HepG2 (cell line): ENCODE results near the gene CADM3. TPM values are rescaled to one million over a fixed set of nuclear protein-coding genes. Genes with fewer than 3 reads are reported as not detected.

Experiments
- ATAC-seq: fragments of 200-7000 bp; cut with Tn5 transposase; 3 replicates; pipeline ENCODE4 v1.9.1; 2020; ENCODE audit warnings: mild to moderate bottlenecking, moderate library complexity
- Bru-seq: library from RNA; stranded (reverse); fragments of 400-500 nt; gene quantifications from one replicate; lab custom pipeline; 2021; lab: Mats Ljungman, UMichigan
- BruChase-seq, 2 experiments: library from RNA; stranded (reverse); fragments of 400-500 nt; gene quantifications; one replicate each; lab custom pipeline; 2021; lab: Mats Ljungman, UMichigan
- BruUV-seq: library from RNA; stranded (reverse); fragments of 400-500 nt; replicated peaks from 2 replicates; lab custom pipeline; 2021; lab: Mats Ljungman, UMichigan
- CTCF ChIA-PET: fragments of 300-600 bp; formaldehyde crosslinking; extraction: SDS; loops from one replicate; lab custom pipeline; 2021; ENCODE audit warnings: low total read pairs, inconsistent platforms, low intra/inter-chr PET ratio; lab: Yijun Ruan, JAX
- POLR2A ChIA-PET: fragments of 350-600 bp; sonication (Branson Sonifier 250); formaldehyde crosslinking; loops from one replicate; lab custom pipeline; 2020; ENCODE audit warnings: antibody characterized with exemption, inconsistent platforms; lab: Yijun Ruan, JAX
- DNase-seq: peaks from one replicate; pipeline ENCODE4 v3.0.0-alpha.2; 2015; ENCODE audit warnings: low spot score
- FAIRE-seq: peaks from 3 replicates; lab custom pipeline; 2011; peaks lifted over from hg19 to GRCh38; lab: Jason Lieb, UNC
- H2AFZ ChIP-seq: one replicate; pipeline ENCODE4 v1.6.1; 2011; ENCODE audit warnings: low read length, inconsistent platforms
- H3K27ac ChIP-seq: fragments of 300-600 bp; 3 replicates; pipeline ENCODE4 v1.8.0; 2011; ENCODE audit warnings: mixed run types, mild to moderate bottlenecking, mixed read lengths, low read length, inconsistent platforms; ENCODE audit not compliant: insufficient read depth; ENCODE audit errors: extremely low read length
- H3K27me3 ChIP-seq, 2 experiments: fragments of 200-600 bp in 1 of 2; 2 replicates in 1 of 2; 3 replicates in 1 of 2; pipeline versions ENCODE4 v1.6.0 to v1.8.0; 2011; ENCODE audit warnings: low read length in 2 of 2, mild to moderate bottlenecking in 2 of 2, moderate library complexity in 2 of 2, inconsistent platforms in 1 of 2; ENCODE audit not compliant: insufficient read depth in 2 of 2, control insufficient read depth in 1 of 2
- H3K36me3 ChIP-seq, 2 experiments: fragments of 200-600 bp in 1 of 2; replicated peaks in 1 of 2; 2 replicates in 1 of 2; 3 replicates in 1 of 2; pipeline versions ENCODE4 v1.5.1 to v1.8.0; 2011; ENCODE audit warnings: low read length in 2 of 2, inconsistent platforms in 1 of 2; ENCODE audit not compliant: insufficient read depth in 2 of 2, control insufficient read depth in 1 of 2
- H3K4me1 ChIP-seq: 2 replicates; pipeline ENCODE4 v1.5.1; 2012; ENCODE audit warnings: low read length, inconsistent platforms; ENCODE audit not compliant: insufficient read depth
- H3K4me2 ChIP-seq: 2 replicates; pipeline ENCODE4 v1.6.0; 2011; ENCODE audit warnings: low read depth, low read length, inconsistent platforms
- H3K4me3 ChIP-seq, 3 experiments: fragments of 200-600 bp in 1 of 3; sonication (generic), shearing (Covaris generic) in 1 of 3; replicated peaks in 1 of 3; 2 replicates each; pipeline ENCODE4 v1.5.1; 2011 to 2016; ENCODE audit warnings: low read length in 3 of 3, inconsistent platforms in 2 of 3, low read depth in 2 of 3, mild to moderate bottlenecking in 2 of 3, control low read depth in 1 of 3, mixed read lengths in 1 of 3; ENCODE audit not compliant: insufficient read depth in 1 of 3
- H3K79me2 ChIP-seq: one replicate; pipeline ENCODE4 v1.6.1; 2011; ENCODE audit warnings: low read length, inconsistent platforms; ENCODE audit not compliant: insufficient read depth
- H3K9ac ChIP-seq: 2 replicates; pipeline ENCODE4 v1.6.0; 2011; ENCODE audit warnings: mild to moderate bottlenecking, low read depth, low read length, inconsistent platforms; ENCODE audit not compliant: insufficient read depth
- H3K9me3 ChIP-seq: 2 replicates; pipeline ENCODE4 v1.5.1; 2012; ENCODE audit warnings: mild to moderate bottlenecking, low read length
- H4K20me1 ChIP-seq: 2 replicates; pipeline ENCODE4 v1.6.0; 2011; ENCODE audit warnings: inconsistent platforms, mild to moderate bottlenecking, low read length, moderate library complexity; ENCODE audit not compliant: insufficient read depth
- AGO2 ChIP-seq: fragments of 200-400 bp; formaldehyde crosslinking; optimal IDR thresholded peaks from 2 replicates; pipeline ENCODE3; 2017; ENCODE audit warnings: mild to moderate bottlenecking, low read depth, low read length, moderate library complexity
- CREM ChIP-seq, 2 experiments: sonication (generic) in 1 of 2; formaldehyde crosslinking in 1 of 2; IDR thresholded peaks; 2 replicates each; pipeline versions ENCODE4 v1.4.0 to v1.6.1; 2016 to 2020; ENCODE audit warnings: antibody characterized with exemption in 1 of 2, mild to moderate bottlenecking in 1 of 2, missing genetic modification reagents in 1 of 2
- FLYWCH1 ChIP-seq: sonication (generic); formaldehyde crosslinking; IDR thresholded peaks from 2 replicates; pipeline ENCODE4 v1.8.1; 2023; ENCODE audit warnings: mild to moderate bottlenecking, missing genetic modification reagents
- KAT7 ChIP-seq: IDR thresholded peaks from 2 replicates; pipeline ENCODE4 v1.6.1; 2018; ENCODE audit warnings: borderline replicate concordance, missing compliant biosample characterization
- KDM2A ChIP-seq: sonication (generic); formaldehyde crosslinking; IDR thresholded peaks from 2 replicates; pipeline ENCODE4 v1.4.0; 2020; ENCODE audit warnings: low read depth, missing genetic modification reagents, borderline replicate concordance
- NFE2L2 ChIP-seq: fragments of 150-350 bp; IDR thresholded peaks from 2 replicates; pipeline ENCODE4 v1.6.1; 2014; ENCODE audit warnings: low read length
- POLR2AphosphoS5 ChIP-seq: IDR thresholded peaks from 2 replicates; pipeline ENCODE4 v1.6.1; 2012; ENCODE audit warnings: low read depth, low read length
- RARG ChIP-seq: sonication (generic); formaldehyde crosslinking; IDR thresholded peaks from 2 replicates; pipeline ENCODE4 v1.4.0; 2020; ENCODE audit warnings: low read depth, mild to moderate bottlenecking, missing genetic modification reagents
- SMAD9 ChIP-seq: sonication (generic); formaldehyde crosslinking; IDR thresholded peaks from 2 replicates; pipeline ENCODE4 v1.5.1; 2020; ENCODE audit warnings: mild to moderate bottlenecking, missing genetic modification reagents
- SNAPC5 ChIP-seq: sonication (generic); formaldehyde crosslinking; IDR thresholded peaks from 2 replicates; pipeline ENCODE4 v1.8.1; 2023; ENCODE audit warnings: mild to moderate bottlenecking, missing genetic modification reagents, borderline replicate concordance
- TBP ChIP-seq: sonication (generic); formaldehyde crosslinking; IDR thresholded peaks from 2 replicates; pipeline ENCODE4 v1.5.0; 2020; ENCODE audit warnings: missing genetic modification reagents
- TOE1 ChIP-seq: sonication (generic); formaldehyde crosslinking; IDR thresholded peaks from 2 replicates; pipeline ENCODE4 v1.4.0; 2020; ENCODE audit warnings: mild to moderate bottlenecking, missing genetic modification reagents
- ZMYM2 ChIP-seq: sonication (generic); formaldehyde crosslinking; IDR thresholded peaks from 2 replicates; pipeline ENCODE4 v1.8.0; 2022; ENCODE audit warnings: mild to moderate bottlenecking, missing genetic modification reagents
- ZMYM4 ChIP-seq: sonication (generic); formaldehyde crosslinking; IDR thresholded peaks from 2 replicates; pipeline ENCODE4 v1.8.1; 2023; ENCODE audit warnings: mild to moderate bottlenecking, missing genetic modification reagents
- ZNF501 ChIP-seq: sonication (generic); formaldehyde crosslinking; IDR thresholded peaks from 2 replicates; pipeline ENCODE4 v1.5.1; 2020; ENCODE audit warnings: mild to moderate bottlenecking, moderate library complexity, missing genetic modification reagents
- ZNF549 ChIP-seq: sonication (generic); formaldehyde crosslinking; IDR thresholded peaks from 2 replicates; pipeline ENCODE4 v1.5.0; 2020; ENCODE audit warnings: missing genetic modification reagents
- ZNF580 ChIP-seq: IDR thresholded peaks from 2 replicates; pipeline ENCODE4 v1.6.1; 2016; ENCODE audit warnings: low read depth, borderline replicate concordance
- ZNF605 ChIP-seq: sonication (generic); formaldehyde crosslinking; IDR thresholded peaks from 2 replicates; pipeline ENCODE4 v1.8.0; 2022; ENCODE audit warnings: mild to moderate bottlenecking, missing genetic modification reagents
- ZNF629 ChIP-seq: sonication (generic); formaldehyde crosslinking; conservative IDR thresholded peaks from 2 replicates; pipeline ENCODE4 v1.5.0; 2020; ENCODE audit warnings: missing genetic modification reagents
- ZNF891 ChIP-seq: sonication (generic); formaldehyde crosslinking; IDR thresholded peaks from 2 replicates; pipeline ENCODE4 v1.5.0; 2020; ENCODE audit warnings: mild to moderate bottlenecking, missing genetic modification reagents
- WGBS: methylation state at CpG from one replicate; pipeline ENCODE4 v1.1.6; 2017; ENCODE audit warnings: low lambda C conversion rate; 5-methylcytosine and 5-hydroxymethylcytosine counted together
- in situ Hi-C: cut with HindIII; loops from 2 replicates; pipeline ENCODE4 v1.10.0; 2017; ENCODE audit warnings: low pct_unique_long_range_greater_than_20kb; ENCODE audit not compliant: extremely low pct_ligation_motif_present
- intact Hi-C: fragments of 100-400 bp; cut with micrococcal nuclease; formaldehyde crosslinking; loops from one replicate; pipeline ENCODE4 v1.10.0; 2022; ENCODE audit not compliant: unreplicated experiment
- long read RNA-seq, 2 experiments: library from RNA in 1 of 2; library from polyadenylated mRNA in 1 of 2; stranded (forward) in 1 of 2; unstranded in 1 of 2; transcript quantifications; one replicate each; pipeline ENCODE4 v2.0.0, GENCODE V29; 2019 to 2022
- polyA minus RNA-seq, 3 experiments: library from RNA; depleted of rRNA, polyadenylated mRNA; stranded (reverse); fragments of >200 nt; gene quantifications; 2 replicates each; pipeline ENCODE4 v1.2.3, GENCODE V29; 2011; ENCODE audit warnings: low replicate concordance in 1 of 3
- polyA plus RNA-seq, 8 experiments: library from polyadenylated mRNA; depleted of rRNA in 3 of 8; stranded (reverse) in 7 of 8; unstranded in 1 of 8; fragments of >200 nt; fragmentation: Illumina TruSeq in 4 of 8; extraction: Trizol in 4 of 8; gene quantifications; 2 replicates each; pipeline versions ENCODE4 v1.2.1 to v1.2.3, GENCODE V29; 2011 to 2016; ENCODE audit warnings: low read depth in 4 of 8, missing spikeins in 1 of 8, mixed read lengths in 1 of 8; ENCODE audit not compliant: insufficient read depth in 1 of 8
- total RNA-seq, 5 experiments: library from RNA; depleted of rRNA; stranded (reverse); fragments of >200 nt; fragmentation: Illumina TruSeq; extraction: Trizol; gene quantifications; 2 replicates each; pipeline ENCODE4 v1.2.3, GENCODE V29; 2016; ENCODE audit warnings: low read depth in 1 of 5

Gene CADM3
- total RNA-seq (2016; rRNA removed; fragmentation: Illumina TruSeq; extraction: Trizol) (not detected in 2 replicates), polyA plus RNA-seq (2011; rRNA removed) (not detected in 2 replicates), polyA minus RNA-seq (2011; rRNA and poly(A)+ RNA removed; ENCODE audit: low replicate concordance) (not detected in 2 replicates), Bru-seq, nascent RNA (not detected), BruChase-seq, experiment 1, labeled RNA remaining after a 6-hour chase (not detected), BruChase-seq, experiment 2, labeled RNA remaining after a 2-hour chase (not detected)
- total RNA-seq (2016; cell fraction: cytosol; rRNA removed; fragmentation: Illumina TruSeq; extraction: Trizol; ENCODE audit: low read depth), result not detected in 2 replicates
- total RNA-seq (2016; cell fraction: insoluble cytoplasmic fraction; rRNA removed; fragmentation: Illumina TruSeq; extraction: Trizol), result not detected in 2 replicates
- not detected in 2 replicates for total RNA-seq (2016; cell fraction: membrane; rRNA removed; fragmentation: Illumina TruSeq; extraction: Trizol)
- not detected in 2 replicates for total RNA-seq (2016; cell fraction: nucleus; rRNA removed; fragmentation: Illumina TruSeq; extraction: Trizol)
- polyA plus RNA-seq (2011; cell fraction: cytosol; rRNA removed), result not detected in 2 replicates
- polyA plus RNA-seq (2011; cell fraction: nucleus; rRNA removed), result not detected in 2 replicates
- polyA plus RNA-seq (2012), result not detected in 2 replicates
- not detected in 2 replicates for polyA plus RNA-seq (2016; cell fraction: cytosol; fragmentation: Illumina TruSeq; extraction: Trizol; ENCODE audit: low read depth)
- polyA plus RNA-seq (2016; cell fraction: insoluble cytoplasmic fraction; fragmentation: Illumina TruSeq; extraction: Trizol; ENCODE audit: low read depth), result not detected in 2 replicates
- not detected in 2 replicates for polyA plus RNA-seq (2016; cell fraction: membrane; fragmentation: Illumina TruSeq; extraction: Trizol; ENCODE audit: low read depth)
- not detected in 2 replicates for polyA plus RNA-seq (2016; cell fraction: nucleus; fragmentation: Illumina TruSeq; extraction: Trizol; ENCODE audit: insufficient read depth, low read depth)
- not detected in 2 replicates for polyA minus RNA-seq (2011; cell fraction: cytosol; rRNA and poly(A)+ RNA removed)
- polyA minus RNA-seq (2011; cell fraction: nucleus; rRNA and poly(A)+ RNA removed), result not detected in 2 replicates
- long read RNA-seq, experiment 1, result 0 reads
- long read RNA-seq, experiment 2, result 0 reads

GRCh38 chr1:159171254-159171687, at the start of gene CADM3:
CADM3 (plus strand) TSS chr1:159171615; CDS start chr1:159171766, 151 bp downstream.
- no peaks in the 10 kb centered on the region for H3K36me3 ChIP-seq
- DNase-seq (no peak), ATAC-seq (no peak)
- POLR2A ChIA-PET, result no interaction called here
- no peaks in the 10 kb centered on the region for H3K9me3 ChIP-seq
- intact Hi-C loops, result no loop called here
- no peak within 1 kb of the TSS for H3K4me3 ChIP-seq
- TF ChIP-seq ZMYM4 (CRISPR knock-in tag) (no peak), FLYWCH1 (CRISPR knock-in tag) (no peak), ZMYM2 (CRISPR knock-in tag) (no peak), SNAPC5 (CRISPR knock-in tag) (no peak), ZNF891 (CRISPR knock-in tag) (no peak), KAT7 (CRISPR knock-in tag) (no peak), ZNF549 (CRISPR knock-in tag) (no peak), KDM2A (no peak), ZNF605 (CRISPR knock-in tag) (no peak), ZNF629 (CRISPR knock-in tag) (no peak), TBP (CRISPR knock-in tag) (no peak), SMAD9 (no peak), NFE2L2 (no peak), AGO2 (no peak), ZNF580 (CRISPR knock-in tag) (no peak), RARG (CRISPR knock-in tag) (no peak), POLR2AphosphoS5 (no peak), ZNF501 (CRISPR knock-in tag) (no peak), CREM (IDR thresholded peaks at IDR 0.05) (no peak), CREM (CRISPR knock-in tag; IDR thresholded peaks at IDR 0.05) (no peak), TOE1 (CRISPR knock-in tag) (no peak)
- TF ChIP-seq, all 625 proteins: peak for 0
- no peaks in the 10 kb centered on the region for H3K79me2 ChIP-seq
- no peak within 1 kb of the TSS for H2AFZ ChIP-seq
- FAIRE-seq, result no peak
- H3K27ac ChIP-seq, result no peak within 1 kb of the TSS
- no peaks in the 10 kb centered on the region for H3K4me1 ChIP-seq
- no TSS peak for BruUV-seq
- CTCF ChIA-PET, result no interaction called here
- peaks cover 2 to 16% of the 10 kb centered on the region in 2 experiments; a peak in 3 of 5 replicates for H3K27me3 ChIP-seq
- H3K9ac ChIP-seq, result no peak within 1 kb of the TSS
- no peaks in the 10 kb centered on the region for H4K20me1 ChIP-seq
- in situ Hi-C loops, result no loop called here
- no peak within 1 kb of the TSS for H3K4me2 ChIP-seq
- 1% methylated on average over 15 of the region's 29 CpGs for WGBS
